T-helper 17 cell (primary cell): ENCODE measurements around the gene U2SURP. TPM values are rescaled to one million over a fixed set of nuclear protein-coding genes. Genes with fewer than 3 reads are reported as not detected.

Experiments
- ATAC-seq: fragments of 150-1000 bp; cut with Tn5 transposase; 2 replicates; pipeline ENCODE4 v1.10.0; 2021; ENCODE audit warnings: mild to moderate bottlenecking, moderate library complexity
- DNase-seq, 3 donors: peaks; one replicate each; pipeline versions ENCODE4 v3.0.0 to v3.0.0-alpha.2; 2020 to 2021
- H3K9me3 ChIP-seq: one replicate; pipeline ENCODE4 v1.7.0; 2013; ENCODE audit warnings: low read length, mild to moderate bottlenecking; ENCODE audit not compliant: control insufficient read depth, poor library complexity, severe bottlenecking
- H3K27ac Mint-ChIP-seq: one replicate; pipeline ENCODE4 v1.8.0; 2022; ENCODE audit warnings: mild to moderate bottlenecking, moderate library complexity, mixed read lengths
- H3K27me3 Mint-ChIP-seq: one replicate; pipeline ENCODE4 v1.8.0; 2022; ENCODE audit warnings: mixed read lengths
- H3K36me3 Mint-ChIP-seq: one replicate; pipeline ENCODE4 v1.8.0; 2022; ENCODE audit warnings: low read depth, mixed read lengths
- H3K4me1 Mint-ChIP-seq: one replicate; pipeline ENCODE4 v1.8.0; 2022; ENCODE audit warnings: mild to moderate bottlenecking, mixed read lengths
- H3K4me3 Mint-ChIP-seq: one replicate; pipeline ENCODE4 v1.8.0; 2022; ENCODE audit warnings: mild to moderate bottlenecking, moderate library complexity, mixed read lengths
- total RNA-seq, 4 donors: library from RNA in 2 of 4; stranded (reverse) in 2 of 4; gene quantifications; one replicate each; pipeline ENCODE4 v1.2.3 and lab custom pipeline; 2022 to 2026

The U2SURP gene
- total RNA-seq, 2 donors from 2014 or later = 145 to 171 TPM

DNA sequence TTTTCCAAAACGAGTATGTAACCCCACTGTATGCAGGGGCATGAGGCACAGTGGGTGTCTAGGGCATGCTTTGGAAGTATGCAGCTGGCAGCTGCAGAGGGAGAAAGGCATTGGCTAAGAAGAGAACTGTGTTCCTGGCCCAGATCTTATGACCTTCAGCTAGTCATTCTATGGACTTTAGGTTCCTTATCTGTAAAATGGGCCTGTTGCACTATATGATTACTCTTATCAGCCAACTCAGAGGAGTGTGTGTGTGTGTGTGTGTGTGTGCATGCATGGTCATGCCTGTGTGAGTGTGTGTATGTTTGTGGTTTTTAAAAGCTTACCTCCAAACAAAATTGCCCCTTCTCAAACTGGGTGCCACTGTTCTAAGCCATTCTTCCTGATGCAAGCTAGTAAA, 90.8 kb downstream of the U2SURP start:
- Mint-ChIP-seq H3K4me3 (no peak overlapping the region), H3K36me3 (no peaks in the 10 kb centered on the region), H3K4me1 (peaks cover 3% of the 10 kb centered on the region), H3K27me3 (peaks cover 15% of the 10 kb centered on the region), H3K27ac (no peak overlapping the region)
- H3K9me3 ChIP-seq = no peaks in the 10 kb centered on the region
- no peak for DNase-seq
- ATAC-seq = no peak

DNA sequence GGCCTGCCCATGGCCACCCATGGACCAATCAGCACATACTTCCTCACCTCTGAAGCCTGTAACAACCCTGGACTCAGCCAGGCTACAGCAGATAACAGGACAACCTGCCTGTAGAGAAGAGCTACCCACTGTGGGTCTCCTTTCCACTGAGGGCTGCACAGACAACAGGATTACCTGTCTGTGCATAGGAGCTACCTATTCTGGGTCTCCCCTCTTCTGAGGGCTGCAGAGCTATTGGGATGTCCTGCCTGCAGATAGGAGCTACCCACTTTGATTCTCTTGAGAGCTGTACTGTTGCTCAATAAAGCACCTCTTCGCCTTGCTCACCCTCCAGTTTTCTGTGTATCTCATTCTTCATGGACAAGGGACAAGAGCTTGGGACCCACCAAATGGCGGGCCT, 94.4 kb downstream of the U2SURP start:
- DNase-seq (no peak), ATAC-seq (no peak)
- peaks cover 2% of the 10 kb centered on the region for H3K4me1 Mint-ChIP-seq
- no peaks in the 10 kb centered on the region for H3K9me3 ChIP-seq
- no peak overlapping the region for H3K27ac Mint-ChIP-seq
- H3K4me3 Mint-ChIP-seq = no peak overlapping the region
- no peaks in the 10 kb centered on the region for H3K36me3 Mint-ChIP-seq
- peaks cover 27% of the 10 kb centered on the region for H3K27me3 Mint-ChIP-seq

DNA sequence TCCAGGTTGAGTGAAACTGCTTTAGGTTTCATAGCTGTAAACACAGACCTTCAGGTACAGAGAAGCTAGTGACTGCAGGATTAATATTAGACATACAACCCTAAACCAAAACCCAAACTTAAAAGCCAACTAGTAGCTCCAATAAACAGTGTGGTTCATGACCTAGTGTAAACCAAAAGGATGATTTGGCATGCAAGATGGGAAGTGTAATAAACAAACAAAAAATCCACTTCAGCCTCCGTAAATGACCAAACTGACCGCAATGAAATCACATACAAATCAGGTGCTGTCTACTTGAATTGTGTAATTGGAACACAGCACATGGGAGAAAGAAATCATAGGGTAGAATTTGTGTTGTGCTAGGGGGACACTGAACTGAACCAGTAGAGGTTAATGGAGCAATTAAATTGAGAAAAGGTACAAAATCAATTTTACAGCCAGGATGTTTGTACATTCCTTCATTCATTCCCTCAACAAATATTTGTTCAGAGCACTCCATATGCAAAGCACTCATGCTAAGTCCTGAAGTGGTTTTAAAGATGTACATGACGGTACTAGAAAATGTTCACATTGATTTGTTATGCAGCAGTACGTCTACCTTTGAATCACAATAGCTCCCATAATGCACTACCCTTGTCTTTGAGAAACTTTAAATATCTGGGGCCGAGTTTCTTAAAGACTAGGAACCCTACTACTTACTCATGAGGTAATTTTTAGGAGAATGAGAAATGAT, 96.8 kb downstream of the U2SURP start:
- peaks cover 45% of the 10 kb centered on the region for H3K27me3 Mint-ChIP-seq
- H3K36me3 Mint-ChIP-seq = no peaks in the 10 kb centered on the region
- DNase-seq (no peak), ATAC-seq (no peak)
- no peak overlapping the region for H3K4me3 Mint-ChIP-seq
- H3K27ac Mint-ChIP-seq = no peak overlapping the region
- H3K9me3 ChIP-seq = no peaks in the 10 kb centered on the region
- no peaks in the 10 kb centered on the region for H3K4me1 Mint-ChIP-seq

GRCh38 chr3:143099210-143099609, 97.8 kb downstream of the U2SURP start:
- no peaks in the 10 kb centered on the region for H3K4me1 Mint-ChIP-seq
- H3K36me3 Mint-ChIP-seq = no peaks in the 10 kb centered on the region
- H3K27me3 Mint-ChIP-seq = peaks cover 47% of the 10 kb centered on the region
- H3K27ac Mint-ChIP-seq = no peak overlapping the region
- DNase-seq (no peak), ATAC-seq (no peak)
- no peaks in the 10 kb centered on the region for H3K9me3 ChIP-seq
- H3K4me3 Mint-ChIP-seq = no peak overlapping the region

- no peak overlapping the region for H3K27ac Mint-ChIP-seq
- peaks cover 47% of the 10 kb centered on the region for H3K27me3 Mint-ChIP-seq
- no peak for DNase-seq
- no peaks in the 10 kb centered on the region for H3K4me1 Mint-ChIP-seq
- H3K36me3 Mint-ChIP-seq = no peaks in the 10 kb centered on the region
- no peaks in the 10 kb centered on the region for H3K9me3 ChIP-seq
- no peak overlapping the region for H3K4me3 Mint-ChIP-seq
- no peak for ATAC-seq
Measured at GRCh38 chr3:143099690-143100089, 98.3 kb downstream of the U2SURP start.

DNA sequence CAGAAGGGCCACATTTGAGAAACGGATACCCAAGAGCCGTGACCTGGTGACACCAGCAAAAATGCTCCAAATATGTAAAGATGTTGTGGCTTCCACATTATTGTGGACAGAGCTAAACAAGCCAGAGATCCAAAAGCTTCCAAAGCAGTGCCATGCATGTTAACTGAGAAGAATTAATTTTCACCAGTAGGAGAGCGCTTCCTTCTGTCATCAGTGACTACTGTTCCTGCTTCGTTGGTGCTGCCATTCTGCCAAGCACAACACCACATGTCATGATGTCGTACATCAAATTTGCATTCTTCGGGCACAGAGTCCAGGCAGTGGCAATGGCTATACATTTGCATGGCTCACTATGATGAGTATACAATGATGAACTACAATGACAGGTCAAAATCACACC, 99.1 kb downstream of the U2SURP start:
- Mint-ChIP-seq H3K27me3 (peaks cover 47% of the 10 kb centered on the region), H3K4me1 (no peaks in the 10 kb centered on the region), H3K36me3 (no peaks in the 10 kb centered on the region), H3K27ac (no peak overlapping the region), H3K4me3 (no peak overlapping the region)
- no peak for DNase-seq
- ATAC-seq = no peak
- H3K9me3 ChIP-seq = no peaks in the 10 kb centered on the region

- Mint-ChIP-seq H3K27ac (no peak overlapping the region), H3K27me3 (peaks cover 56% of the 10 kb centered on the region), H3K4me3 (no peak overlapping the region), H3K36me3 (no peaks in the 10 kb centered on the region), H3K4me1 (no peaks in the 10 kb centered on the region)
- no peaks in the 10 kb centered on the region for H3K9me3 ChIP-seq
- no peak for DNase-seq
- ATAC-seq = no peak
Measured at GRCh38 chr3:143101792-143102381, 100.5 kb downstream of the U2SURP start.

GRCh38 chr3:143103652-143104051, 102.3 kb downstream of the U2SURP start:
- no peak for ATAC-seq
- no peaks in the 10 kb centered on the region for H3K36me3 Mint-ChIP-seq
- H3K9me3 ChIP-seq = no peaks in the 10 kb centered on the region
- H3K27me3 Mint-ChIP-seq = peaks cover 51% of the 10 kb centered on the region
- DNase-seq = no peak
- H3K4me1 Mint-ChIP-seq = no peaks in the 10 kb centered on the region
- H3K27ac Mint-ChIP-seq = no peak overlapping the region
- no peak overlapping the region for H3K4me3 Mint-ChIP-seq

DNA sequence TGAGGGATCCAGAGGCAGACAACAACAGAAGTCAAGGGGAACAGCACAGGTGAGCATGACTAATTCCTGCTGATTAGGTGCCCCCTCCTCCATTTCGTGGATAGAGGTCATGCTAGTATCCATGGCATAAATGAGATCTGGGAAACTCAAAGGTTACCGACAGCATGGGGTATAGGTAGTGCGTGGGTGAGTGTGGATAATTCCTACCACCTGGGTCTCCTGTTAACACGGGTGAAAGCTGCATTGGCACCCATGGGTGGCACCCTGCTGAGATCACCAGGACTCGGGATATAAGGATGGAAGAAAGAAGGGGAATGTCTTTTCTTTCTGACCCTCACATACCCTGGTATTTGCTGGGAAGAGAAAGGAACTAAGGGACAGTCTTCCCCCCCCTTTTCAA, 103.8 kb downstream of the U2SURP start:
- ATAC-seq = no peak
- H3K4me3 Mint-ChIP-seq = no peak overlapping the region
- H3K9me3 ChIP-seq = no peaks in the 10 kb centered on the region
- peaks cover 38% of the 10 kb centered on the region for H3K27me3 Mint-ChIP-seq
- no peaks in the 10 kb centered on the region for H3K4me1 Mint-ChIP-seq
- no peak overlapping the region for H3K27ac Mint-ChIP-seq
- no peak for DNase-seq
- H3K36me3 Mint-ChIP-seq = no peaks in the 10 kb centered on the region

DNA sequence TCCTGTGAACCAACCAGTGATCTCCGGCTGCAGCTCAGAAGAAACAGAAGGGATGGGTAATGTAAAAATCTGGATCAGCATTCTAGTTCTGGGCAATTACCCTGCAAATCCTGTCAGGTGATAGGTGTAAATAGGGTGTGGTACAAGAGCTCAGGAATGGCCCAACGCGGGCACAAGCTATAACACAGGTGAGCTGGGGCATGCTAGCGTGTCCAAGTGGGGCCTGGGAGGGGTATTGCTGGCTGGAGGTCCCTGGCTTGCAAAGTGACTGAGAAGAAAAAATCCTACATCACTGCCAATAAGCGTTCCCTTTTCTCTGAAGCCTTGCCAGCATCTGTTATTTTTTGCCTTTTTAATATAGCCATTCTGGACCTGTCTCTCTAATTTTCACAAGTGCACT, 108.5 kb downstream of the U2SURP start:
- no peaks in the 10 kb centered on the region for H3K36me3 Mint-ChIP-seq
- no peaks in the 10 kb centered on the region for H3K9me3 ChIP-seq
- no peak for ATAC-seq
- H3K4me3 Mint-ChIP-seq = no peak overlapping the region
- no peak for DNase-seq
- H3K4me1 Mint-ChIP-seq = no peaks in the 10 kb centered on the region
- peaks cover 17% of the 10 kb centered on the region for H3K27me3 Mint-ChIP-seq
- H3K27ac Mint-ChIP-seq = no peak overlapping the region

Other genes with a start within 250 kb of the U2SURP start
- not detected for gene PCOLCE2, start 112.5 kb upstream of the U2SURP start, total RNA-seq
- not detected for gene PAQR9, start 37.9 kb upstream of the U2SURP start, total RNA-seq
- gene CHST2, start 118.2 kb downstream of the U2SURP start, total RNA-seq = 1 to 10 TPM; 1.8 to 2.2 TPM